CD4-positive, alpha-beta T cell treated with Interleukin-15 for 1 hour (primary cell): ENCODE results near the gene TTC22.
A peak's percentile ranks its signal among the peaks of the same experiment; 100 is the strongest.

Source experiments
- DNase-seq: peaks from one replicate; pipeline ENCODE4 v3.0.0-alpha.2; 2020

TTC22 gene

DNA sequence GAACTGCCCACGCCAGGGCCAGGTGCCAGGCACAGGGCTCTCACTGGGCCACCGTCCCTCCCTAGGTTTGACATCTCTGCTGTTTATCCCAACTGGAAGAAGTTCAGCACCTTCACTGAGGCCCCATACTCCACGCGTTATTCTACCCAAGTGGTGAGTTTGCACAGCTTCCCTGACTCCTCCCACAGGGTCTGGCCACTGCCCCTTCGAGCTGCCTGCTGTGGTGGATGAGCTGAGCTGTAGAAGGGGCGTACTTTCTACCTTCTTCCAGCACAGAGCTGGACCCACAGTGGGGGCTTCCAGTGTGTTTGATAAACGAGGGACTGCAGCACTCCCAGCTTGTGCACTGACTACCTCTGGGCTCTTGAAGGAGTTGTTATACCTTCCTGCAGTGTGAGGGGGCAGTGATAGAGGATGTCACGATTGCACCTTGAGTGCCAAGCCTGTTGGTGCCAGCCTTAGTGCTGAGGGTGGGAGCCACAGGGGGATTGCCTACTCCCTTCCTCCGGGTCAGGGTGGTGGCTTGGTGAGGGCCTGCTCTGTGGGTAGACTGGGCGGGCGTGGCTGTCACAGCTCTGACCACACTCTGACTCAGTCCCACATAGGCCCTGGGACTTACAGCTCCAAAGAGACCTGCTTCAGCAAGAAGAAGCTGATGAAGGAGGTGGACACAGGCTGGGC is 5.9 kb upstream of the TTC22 start:
- DNase-seq = peak; percentile 65

DNA sequence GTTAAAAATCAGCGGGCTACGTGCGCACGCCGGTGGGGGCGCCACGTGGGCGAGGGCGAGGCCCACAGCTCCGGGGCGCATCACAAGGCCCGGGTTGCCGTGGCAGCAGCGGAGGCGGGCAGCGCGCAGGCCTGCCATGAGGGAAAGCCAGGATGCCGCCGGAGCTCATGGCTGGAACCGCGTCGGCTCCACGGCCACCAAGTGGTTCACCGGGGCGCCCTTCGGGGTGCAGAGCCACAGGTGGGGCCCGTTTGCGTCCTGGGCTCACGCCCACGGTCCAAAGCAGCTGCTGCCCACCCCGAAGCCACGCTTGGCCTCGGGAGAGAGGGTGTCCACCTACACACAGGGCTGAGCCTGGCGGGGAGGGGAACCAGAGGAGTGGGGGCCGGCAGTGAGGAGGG is 4.9 kb upstream of the TTC22 start:
- no peak for DNase-seq

DNA sequence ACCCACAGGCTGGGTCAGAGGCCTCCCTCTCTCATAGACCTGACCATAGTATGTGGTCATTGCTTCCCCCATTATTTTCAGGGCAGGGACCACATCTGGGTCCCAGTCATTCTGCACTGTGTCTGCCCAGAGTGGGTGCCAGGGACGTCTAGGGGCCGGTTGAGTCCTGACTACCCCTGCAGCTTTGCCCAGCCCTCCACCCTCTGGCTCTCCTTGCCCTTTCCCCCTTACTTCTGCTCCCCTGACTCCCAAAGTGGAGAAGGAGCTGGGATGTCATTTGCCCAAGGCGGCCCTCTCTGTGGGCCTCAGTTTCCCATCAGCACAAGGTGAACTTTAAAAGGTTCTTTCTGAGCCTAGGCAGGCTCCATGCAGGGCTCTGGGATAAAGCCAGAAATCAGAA is 4.3 kb upstream of the TTC22 start:
- peak; percentile 13 for DNase-seq

DNA sequence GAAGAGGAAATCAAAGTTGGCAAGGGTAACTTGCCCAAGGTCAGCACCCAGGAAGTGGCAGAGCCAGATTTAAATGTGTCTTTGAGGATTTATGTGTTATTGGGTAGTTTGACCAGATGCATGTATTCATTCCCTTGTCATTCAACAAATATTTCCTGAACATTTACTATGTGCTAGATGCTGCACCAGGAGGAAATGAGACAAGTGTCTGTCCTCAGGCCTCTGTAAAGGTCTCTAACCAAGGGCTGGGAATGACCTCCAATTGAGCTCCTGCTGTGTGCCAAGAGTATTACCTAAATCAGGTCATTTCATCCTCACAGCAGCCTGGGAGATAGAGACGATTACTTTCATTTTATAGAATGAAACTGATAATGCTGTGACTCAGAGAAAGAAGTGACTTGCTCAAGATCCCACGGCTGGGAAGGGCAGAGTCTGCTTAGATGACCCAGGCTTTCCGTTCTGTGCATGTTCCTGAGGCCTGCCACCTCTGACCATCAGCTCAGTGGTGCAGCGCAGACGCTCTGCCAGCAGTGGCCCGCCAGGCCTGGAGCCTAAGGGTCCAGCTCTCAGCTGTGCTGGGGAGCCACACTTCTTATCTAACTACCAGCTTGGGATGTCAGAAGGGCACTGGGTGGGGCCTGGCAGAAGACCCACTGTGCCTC is 3.5 kb upstream of the TTC22 start:
- peak; percentile 12 for DNase-seq

DNA sequence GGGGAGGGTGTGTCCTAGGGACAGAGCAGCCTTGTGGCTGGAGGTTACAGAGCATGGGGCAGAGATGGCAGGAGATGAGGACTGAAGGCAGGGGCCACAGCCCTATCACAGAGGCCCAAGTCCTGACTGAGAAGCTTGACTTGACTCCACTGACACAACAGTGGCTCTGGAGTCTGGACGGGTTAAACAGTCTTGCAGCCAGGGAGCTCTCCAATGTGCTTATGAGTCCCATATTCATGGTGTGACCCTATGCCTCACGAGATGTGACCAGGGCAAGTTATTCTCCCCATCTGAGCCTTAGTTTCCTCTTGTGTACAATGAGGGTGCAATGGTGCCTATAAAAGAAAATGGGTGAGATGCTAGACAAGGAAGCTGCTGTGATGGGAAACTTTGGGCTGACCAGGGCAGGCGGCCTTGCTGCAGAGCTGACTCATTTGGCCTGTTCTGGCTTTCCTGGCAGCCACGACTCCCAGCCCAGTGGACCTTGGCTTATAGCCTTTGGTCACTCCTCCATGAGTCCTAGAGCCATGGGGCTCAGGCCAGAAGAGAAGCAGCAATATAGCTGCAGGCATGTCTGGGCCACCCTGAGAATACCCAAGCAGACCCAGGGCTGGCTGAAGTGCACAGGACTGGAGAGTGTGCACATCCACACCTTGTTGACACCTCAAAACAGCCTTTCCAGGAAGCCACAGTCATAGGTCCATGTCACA is 2.8 kb upstream of the TTC22 start:
- DNase-seq = peak; percentile 10

DNA sequence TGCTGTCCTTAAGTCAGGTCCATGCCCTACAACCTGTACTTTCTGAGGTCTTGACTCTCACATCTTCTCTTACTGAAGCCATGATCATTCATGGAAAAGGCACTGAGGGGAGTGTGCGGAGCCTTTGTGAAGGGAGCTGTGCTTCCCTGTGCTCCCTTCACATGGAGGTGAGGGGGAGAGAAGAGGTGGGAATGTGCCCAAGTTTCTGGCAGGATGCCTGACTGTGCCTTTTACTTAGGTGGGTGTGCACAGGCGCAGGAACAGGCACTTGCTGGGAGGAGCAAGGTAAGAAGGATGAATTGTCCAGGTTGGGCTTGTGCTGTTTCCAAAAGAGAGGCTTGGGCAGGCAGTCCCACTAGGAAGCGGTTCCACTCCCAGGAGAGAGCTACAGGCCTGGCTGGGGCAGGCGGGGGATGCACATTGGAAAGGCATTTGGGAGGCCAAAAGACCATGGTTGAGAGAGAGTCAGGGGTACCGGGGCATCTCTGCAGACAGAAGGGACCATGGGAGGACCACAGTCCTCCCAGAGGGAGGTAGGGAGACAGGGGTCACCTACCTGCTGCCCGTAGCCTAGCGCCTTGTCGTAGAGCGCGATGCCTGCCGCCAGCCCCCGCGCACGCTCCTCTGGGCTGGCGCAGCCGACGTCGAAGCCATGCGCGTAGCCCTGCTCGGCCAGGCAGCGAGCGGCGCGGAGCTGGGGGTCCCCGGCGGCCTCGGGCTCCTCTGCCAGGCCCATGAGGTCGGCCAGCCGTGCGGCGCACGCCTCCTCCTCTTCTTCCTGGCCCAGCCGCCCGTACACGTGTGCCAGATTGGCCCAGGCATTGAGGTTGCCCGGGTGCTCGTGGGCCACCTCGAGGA is 853 bp downstream of the TTC22 start:
- peak; percentile 6 for DNase-seq

DNA sequence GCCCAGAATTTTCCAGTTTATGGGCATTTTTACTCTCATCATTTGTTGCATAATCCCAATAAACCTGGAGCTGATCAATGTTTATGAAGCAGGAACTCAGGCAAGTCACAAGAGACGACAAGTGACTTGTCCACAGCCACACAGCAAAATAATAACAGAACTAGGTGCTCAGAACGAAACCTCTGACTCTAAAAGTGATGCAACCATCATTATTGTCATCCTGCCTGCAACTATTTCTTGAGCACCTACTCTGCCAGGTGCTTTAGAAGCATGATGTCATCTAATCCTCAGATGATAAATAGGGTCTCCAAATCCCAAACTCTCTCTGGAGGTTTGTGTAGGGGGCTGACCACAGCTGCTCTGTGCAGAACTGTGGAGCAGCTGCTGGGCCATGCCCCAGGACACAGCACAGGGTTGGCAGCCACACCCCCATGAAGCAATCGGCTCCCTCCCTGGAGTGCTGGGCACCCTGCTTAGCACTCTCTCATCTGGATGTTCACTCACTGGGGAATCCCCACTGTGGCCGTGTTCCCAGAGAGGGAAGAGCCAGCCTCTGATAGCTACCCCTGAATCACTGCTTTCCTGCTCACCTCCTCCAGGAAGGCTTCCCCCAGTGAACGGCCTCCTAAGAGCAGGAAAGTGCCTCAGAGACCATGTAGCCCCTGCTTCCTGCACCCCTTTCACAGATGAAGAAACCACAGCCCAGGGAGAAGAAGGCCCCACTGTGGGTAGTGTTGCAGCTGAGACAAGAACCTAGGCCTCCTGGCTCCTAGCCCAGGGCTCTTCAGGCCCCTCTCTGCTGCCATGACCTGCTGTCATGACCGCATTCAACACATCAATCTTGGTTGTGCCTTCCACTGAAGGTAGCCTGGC is 2.1 kb downstream of the TTC22 start:
- peak; percentile 18 for DNase-seq

DNA sequence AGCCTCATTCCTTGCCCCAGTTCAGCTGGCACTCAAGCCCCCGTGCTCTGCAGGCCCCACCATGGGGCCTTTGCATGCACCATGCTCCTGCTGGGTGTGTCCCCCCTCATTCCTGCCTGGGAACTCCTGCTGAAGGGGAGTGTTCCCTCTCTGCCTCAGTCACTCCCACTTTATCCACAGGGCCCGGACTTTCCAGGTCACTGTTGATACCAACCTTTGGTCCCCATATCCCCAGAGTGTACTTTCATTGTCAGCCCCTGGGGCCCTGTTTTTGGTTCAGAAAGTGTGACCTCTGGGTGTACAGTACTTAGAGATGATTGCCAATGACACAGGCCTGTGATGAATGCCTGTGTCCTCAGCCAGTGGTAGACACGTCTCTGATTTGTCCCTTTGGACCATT is 2.9 kb downstream of the TTC22 start:
- no peak for DNase-seq

DNA sequence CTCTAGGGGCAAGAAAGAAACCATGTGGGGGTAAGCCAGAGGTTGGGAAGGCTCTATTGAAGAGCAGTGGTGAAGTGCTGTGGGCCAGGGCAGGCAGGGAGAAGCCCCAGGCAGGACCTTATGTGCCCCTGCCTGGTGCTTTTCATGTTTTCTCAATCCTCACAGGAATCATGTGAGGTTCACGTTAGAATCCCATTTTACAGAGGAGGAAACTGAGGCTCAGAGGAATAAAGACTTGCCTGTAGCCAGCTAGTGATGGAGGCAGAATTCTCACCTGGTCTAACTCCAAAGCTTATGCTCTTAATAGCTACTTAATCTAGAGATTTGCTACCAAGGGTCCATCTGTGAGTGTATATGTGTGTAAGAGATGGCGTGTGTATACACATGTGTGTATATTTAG is 4.2 kb downstream of the TTC22 start:
- DNase-seq = no peak

DNA sequence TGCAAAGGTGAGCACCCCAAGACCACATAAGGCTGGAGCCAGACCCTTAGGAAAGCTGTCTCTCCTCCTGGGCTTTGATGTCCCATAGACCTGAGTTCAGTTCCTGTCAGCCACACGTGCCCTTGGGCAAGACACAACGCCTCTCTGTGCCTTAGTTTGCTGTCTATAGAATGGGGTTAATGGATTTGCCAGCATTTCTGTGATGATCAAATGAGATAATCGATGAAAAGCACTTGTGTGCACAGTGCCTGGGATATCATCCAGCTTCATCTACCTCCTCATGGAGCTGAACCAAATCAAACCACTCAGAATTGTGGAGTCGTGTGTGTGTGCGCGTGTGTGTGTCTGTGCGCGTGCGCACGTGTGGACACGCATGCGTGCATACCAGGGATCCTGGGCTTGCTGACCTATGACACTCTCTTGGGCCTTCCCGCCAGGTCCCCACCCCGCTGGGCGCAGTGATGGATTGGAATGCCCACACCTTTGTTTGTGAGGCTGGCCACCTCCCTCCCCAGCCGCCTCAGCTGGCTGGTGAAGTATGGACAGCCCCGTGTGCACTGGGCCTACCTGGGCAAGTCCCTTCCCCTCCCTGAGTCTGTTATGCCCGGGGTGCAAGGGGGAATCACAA is 5.2 kb downstream of the TTC22 start:
- no peak for DNase-seq

DNA sequence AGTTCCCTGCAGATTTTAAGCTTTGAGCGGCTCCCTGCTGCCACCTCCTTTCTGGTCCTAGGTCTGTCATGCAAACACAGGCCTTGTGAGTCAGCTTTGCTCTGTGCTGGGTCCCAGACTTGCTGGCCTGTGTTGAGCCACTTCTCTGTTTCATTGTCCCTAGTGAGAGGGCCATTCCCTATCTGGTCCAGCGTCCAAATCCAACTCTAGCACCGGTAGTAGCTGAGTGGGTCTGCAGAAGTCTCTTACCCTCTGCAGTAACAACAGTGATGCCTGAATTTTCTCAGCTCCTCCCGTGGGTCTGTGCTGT is 5.8 kb downstream of the TTC22 start:
- no peak for DNase-seq

DNA sequence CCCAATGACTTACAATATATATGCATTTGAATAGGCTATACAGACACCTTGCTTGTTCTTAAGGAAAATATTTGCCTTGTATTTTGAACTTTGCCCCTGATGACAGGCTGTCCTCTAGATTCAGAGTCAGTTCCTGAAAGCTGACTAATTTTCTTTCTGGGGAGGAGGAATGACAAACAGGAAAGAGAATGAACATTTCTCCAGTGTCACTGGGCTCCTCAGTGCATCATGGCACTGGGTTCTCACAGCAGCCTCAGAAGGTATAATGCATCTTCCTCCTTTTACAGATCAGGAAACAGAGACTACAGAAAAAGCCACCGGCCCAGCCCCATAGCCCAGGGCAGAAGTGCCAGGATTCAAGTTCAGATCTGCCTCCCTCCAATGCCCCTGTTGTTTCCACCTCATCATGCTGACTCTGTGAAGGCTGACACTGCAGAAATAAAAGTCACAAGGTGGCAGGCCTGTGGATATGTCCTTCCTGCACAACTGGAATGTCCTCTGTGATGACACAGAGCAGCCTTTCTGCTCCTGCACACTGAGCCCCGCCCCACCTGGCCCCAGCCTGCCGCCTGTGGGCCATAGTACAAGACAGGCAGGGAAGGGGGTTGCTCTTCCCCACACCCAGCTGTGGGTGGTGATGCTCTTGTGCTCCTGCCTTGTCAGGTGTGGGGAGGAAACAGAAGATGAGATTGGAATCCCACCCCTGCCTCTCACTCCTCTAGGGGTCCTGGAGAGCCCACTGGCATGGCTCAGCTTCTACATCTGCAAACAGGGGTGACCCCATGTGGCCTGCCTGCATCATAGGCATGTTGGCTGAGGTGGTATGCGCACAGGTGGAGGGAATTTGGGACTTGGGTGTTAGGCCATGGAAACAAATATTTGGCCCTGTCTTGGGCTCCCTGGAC is 6.4 kb downstream of the TTC22 start:
- DNase-seq = no peak

DNA sequence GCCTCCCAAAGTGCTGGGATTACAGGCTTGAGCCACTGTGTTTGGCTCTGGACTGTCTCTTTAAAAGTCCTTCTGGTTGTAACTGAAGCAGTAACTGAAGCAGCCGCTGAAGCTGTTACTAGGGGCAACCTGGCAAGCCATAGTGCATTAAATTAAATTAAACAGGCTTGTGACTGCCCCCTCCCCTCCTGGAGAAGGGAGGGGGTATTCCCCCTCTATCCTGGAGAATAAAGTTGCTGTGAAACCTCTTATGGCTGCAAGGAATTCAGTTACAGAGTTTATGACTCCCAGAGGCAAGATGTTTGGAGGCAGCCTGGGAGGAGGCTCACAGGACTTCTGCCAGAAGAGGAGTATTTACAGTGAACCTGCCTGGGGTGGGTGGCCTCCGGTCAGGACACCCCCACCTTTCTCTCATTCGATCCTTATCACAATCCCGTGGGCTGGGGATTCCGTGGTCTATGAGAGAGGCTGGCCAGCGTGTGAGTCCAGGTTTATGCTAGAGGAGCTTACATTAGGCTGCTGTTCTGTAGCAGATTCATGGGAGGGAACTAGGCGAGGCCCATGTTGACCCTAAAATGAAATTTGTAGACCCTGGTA is 8.3 kb downstream of the TTC22 start:
- DNase-seq = no peak

DNA sequence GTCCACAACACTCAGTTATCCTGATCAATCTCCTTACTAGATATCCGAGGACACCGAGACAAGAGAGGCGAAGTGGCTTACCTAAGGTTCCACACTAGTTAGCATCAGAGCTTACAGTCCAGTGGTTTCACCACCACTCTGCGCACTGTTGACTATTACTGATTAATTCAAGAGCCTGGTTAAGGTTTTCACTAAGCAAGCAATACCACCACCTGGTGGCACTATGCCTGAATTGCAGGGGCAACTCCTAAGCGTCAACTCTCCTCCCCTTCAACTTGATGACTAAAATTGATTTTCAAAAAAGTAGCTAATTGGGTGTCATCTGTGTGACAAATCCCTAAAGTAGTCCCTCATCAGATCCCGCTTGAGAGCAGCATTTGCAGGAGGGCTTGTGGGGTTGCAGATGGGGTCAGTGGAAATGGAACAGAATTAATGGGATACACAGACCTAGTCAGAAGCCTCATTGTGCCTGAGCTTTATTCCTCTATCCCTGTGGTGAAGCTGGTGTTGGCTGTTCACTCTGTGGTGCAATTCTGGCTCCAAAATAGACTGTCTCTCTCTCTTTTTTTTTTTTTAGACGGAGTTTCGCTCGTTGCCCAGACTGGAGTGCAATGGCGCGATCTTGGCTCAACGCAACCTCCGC is 9.1 kb downstream of the TTC22 start:
- peak; percentile 34 for DNase-seq

DNA sequence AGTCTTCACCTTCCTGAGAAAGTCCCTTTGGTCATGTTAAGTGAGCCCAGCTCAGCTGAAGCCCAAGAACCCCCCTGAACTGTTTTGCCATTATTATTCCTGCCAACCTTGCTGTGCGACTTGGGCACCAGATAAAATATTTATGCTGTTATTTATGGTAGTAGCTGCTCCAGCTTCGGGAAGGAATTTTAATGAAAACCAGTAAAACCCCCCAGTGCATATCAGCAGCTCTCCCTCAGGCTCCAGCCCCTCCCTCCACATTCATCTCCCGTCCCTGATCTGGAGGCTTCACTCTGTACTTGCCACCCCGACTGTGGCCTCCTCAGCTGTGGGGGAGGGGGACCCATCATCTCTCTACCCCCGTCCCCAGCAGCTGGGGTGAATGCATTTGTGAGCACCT is 12.7 kb downstream of the TTC22 start:
- DNase-seq = no peak

DNA sequence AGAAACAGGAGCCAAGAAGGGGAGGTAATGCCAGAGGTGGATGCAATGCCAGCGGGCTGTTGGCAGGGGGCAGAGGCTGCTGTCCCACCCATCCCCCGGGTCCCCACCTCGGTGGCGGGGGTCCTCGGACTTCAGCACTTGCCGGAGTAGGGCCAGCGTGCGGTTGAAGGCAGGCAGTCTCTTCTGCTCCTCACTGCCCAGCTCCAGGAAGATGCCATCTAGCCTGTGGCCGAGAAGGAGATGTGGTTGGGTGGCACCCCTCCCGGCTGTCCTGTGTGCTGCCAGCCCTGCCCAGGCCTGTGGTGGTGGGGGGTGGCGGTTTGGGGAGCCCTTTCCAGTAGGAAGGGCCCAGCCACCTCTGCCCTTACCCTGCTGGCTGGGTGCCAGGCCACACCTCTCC is 13.5 kb downstream of the TTC22 start:
- no peak for DNase-seq

DNA sequence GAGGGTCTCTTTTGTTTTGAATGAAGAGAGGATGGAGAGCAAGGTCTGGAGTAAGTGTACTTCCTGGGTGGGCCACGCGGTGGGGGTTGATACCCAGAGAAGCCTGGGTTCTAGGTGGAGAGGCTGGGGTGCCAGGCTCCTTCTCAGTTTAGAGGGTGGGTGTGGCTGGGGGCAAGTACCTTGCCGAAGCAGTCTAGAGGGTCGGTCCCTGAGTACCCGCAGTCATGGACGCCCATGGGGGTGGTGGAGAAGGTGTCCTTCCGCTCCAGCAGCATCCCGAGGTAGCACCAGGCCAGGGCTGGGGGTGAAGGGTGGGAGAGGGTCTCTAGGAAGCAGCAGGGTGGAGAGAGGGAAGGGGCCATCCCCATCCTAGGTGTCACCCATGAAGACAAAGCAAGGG is 14.3 kb downstream of the TTC22 start:
- DNase-seq = no peak

DNA sequence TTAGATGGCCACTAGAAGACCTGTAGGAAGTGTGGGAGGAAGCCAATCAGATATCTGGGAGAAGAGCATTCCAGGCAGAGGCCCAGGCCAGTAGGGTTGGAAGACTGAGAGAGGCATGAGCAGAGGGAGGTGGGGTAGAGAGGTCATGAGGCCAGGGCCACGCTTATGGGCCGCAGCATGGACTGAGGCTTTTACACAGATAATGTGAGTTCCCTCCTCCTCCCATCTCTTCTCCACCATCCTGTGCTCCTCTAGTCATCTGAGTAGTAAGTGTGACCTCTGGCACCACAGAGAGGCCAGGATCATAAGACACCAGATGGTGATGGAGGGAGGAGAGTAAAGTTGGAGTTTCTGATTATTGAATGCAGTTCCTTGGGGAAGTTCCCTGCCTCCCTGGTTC is 17.1 kb downstream of the TTC22 start:
- DNase-seq = no peak

DNA sequence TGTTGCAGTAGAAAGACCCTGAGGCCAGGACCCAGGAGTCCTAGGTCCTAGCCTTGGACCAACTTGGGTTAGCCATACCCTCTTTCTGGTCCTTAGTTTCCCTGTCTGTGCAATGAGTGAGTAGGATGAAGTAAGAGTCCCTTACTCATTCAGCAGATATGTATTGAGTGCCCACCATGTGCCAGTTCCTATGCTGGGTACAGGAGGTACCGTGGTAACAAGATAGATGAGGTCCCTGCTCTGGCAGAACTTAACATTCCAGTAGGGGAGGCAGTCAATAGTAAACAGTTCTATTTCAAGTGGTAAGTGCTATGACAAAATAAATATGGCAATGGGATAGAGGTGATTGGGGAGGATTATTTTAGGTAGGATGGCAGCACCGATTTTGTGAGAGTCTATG is 18.5 kb downstream of the TTC22 start:
- no peak for DNase-seq

DNA sequence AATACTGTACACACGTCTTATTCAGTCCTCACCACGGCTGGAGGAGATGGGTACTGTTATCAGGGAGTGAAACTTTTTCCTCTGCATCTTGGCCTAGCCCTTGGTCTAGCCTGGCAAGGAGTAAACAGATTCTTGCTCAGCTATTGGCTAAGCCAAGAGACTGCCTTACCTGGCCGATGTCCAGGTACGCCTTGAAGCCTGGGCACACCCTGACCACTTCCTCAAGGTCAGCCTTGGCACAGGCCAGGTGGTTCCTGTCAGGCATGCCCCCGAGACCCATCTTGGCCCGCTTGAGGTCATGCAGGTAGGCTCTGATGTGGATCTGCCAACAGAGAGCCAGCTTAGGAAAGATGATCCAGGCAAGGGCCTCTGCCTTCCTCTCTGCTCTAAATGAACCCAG is 19.0 kb downstream of the TTC22 start:
- DNase-seq = no peak
